Measurements from ENCODE around the gene STX18.

Gene STX18

DNA sequence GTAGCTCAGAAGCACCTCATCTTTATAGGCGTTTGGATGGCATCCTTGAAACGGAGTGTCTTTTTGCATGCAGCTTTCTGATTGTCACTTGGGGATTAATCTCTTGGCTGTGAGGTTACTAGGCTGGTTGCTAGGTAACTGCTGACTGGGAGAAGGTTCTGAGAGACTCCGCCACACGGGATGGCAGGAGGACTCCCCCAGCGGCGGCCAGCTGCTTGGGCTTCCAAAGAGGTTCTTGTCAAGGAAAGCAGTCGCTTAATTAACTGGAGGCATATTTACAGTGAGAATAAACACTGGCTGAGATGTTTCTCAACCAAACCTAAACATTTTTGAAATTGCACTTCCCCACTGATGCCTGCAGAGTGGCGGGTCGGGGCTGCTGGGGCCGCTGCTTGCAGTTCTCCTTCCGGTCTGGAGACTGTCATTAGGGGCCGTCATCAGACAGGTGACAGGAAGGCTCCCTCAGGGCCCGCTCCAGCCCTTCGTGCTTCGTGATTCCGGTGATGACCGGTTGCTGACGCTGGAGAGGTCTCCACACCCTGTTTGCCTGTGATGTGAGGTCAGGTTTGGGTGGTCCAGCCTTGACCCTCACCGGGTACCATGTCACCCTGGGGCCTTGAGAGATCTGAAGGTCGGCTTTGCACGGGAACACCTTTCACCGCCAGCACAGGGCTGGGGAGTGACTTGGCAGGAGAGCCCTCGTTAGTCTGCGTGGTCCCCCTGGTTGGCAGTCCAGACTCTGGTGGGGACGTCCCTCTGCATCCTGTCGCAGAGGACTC, 145.8 kb downstream of the STX18 start:
- no peak for DNase-seq

DNA sequence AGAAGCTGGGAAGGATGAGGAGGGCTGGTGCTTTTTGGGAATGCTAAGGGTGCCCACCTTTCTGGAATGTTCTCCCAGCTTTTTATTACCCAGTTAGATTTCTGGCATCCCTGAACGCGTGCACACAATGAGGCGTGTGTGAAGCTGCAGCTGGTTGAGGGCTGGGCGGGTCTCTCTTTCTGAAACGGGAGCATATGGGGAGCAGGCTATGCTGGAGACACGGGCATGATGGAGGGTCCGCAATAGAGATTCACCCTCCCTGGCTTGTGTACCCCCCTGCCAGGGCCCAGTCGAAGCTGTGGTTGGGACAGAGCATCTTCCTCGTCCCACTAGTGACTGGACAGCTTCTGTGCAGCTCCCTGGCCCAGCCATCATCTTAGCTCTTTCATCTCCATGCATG, 146.5 kb downstream of the STX18 start:
- DNase-seq = no peak

DNA sequence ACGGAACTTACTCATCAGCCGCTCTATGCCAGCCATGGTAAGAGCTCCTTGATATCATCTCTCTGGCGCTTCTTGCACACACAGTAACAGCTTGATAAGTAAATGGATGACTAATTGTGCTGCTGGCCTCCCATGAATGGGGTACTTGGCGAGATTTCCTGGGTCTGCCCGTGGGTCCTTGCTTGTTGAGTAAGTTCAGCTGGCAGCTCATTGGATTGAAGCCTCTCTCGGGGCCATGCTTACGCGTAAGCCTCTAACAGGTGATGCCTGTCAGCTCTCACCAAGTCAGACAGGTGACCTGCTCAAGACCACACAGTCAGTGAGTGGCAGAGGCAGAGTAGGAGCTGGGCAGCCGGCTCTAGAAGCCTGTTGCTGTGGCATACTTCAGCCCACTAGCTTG, 147.2 kb downstream of the STX18 start:
- DNase-seq = no peak

DNA sequence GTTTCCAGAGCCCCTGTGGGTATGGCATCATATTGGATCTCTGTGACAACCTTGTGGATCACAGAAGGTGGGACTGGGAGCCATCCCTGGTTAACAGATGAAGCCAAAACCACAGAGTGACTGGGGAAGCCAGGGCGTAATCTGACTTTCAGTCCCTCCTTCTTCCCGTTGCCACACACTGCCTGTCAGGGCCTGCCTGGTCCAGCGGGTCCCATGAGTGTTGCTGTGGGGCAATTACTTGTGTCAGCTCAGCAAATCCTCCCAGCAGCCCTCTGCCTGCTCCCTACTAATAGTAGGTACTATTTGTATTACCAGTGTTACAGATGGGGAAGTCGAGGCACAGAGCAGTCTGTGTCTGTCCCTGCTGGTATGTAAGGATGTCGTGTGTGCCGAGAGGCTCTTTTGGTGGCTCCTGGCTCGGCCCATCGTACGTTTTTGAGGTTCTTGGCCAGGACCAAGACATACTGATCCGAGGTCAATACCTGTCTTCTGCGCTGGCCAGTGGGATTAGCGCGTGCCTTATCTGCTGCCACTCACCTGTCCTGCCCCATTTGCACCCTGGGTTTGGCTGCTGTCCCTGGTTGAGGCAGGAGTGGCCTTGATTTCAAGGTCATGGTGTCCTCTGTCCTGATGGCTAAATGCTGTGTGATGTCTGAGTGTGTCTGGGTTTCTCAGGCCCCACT, 149.2 kb downstream of the STX18 start:
- DNase-seq = no peak

DNA sequence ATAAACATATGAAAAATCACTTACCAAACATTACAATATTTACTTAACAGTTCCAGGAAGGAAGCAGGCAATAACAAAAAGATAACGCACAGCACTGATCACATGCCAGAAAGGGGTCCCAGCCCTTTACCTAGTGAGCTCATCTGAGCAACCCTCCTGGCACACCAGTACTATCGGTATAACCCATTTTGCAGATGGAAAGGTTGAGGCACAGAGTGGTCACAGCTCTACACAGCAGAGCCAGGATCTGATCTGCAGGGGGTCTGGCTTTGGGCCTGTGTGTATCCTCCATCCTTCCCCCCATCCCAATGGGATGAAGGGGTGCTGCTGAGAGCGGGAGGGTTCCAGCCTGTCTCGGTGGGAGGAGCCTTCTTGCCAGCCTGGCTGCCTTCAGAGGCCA, 150.0 kb downstream of the STX18 start:
- no peak for DNase-seq

DNA sequence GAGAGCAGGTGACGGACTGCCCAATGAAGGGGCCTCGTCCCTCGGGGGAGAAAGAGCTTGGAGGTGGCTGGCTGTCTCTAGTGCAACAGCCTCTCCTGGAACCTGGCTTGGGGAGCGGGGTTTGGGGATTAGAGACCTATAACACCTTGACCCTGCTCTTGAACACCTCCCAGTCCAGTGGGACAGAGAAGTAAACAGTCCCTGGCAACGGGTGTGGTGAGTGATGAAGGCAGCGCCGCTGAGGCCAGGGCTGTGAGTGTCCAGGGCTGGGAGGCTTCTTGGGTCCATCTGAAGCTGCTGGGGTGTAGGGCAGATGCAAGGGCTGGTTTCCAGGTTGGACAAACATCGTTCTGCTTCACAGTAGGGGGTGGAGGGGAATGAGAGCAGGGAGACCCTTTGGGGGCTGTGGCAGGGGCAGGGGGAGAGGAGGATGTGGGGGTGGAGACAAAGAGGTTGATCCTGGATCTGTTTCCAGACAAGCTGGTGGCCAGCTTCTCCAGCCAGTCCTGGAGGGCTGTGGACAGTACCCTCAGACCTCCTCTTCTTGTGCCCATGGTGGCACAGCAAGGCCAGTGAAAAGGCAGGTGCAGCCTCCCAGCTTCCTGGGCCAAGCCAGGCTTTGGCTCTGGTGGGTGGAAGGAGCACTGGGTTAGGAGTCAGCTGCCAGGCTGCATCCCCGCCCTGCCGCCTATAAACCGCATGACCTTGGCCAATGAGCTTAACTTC, 151.2 kb downstream of the STX18 start:
- no peak for DNase-seq

- DNase-seq = no peak
These were observed 151.8 kb downstream of the STX18 start for GRCh38 chr4:4390046-4390445.

DNA sequence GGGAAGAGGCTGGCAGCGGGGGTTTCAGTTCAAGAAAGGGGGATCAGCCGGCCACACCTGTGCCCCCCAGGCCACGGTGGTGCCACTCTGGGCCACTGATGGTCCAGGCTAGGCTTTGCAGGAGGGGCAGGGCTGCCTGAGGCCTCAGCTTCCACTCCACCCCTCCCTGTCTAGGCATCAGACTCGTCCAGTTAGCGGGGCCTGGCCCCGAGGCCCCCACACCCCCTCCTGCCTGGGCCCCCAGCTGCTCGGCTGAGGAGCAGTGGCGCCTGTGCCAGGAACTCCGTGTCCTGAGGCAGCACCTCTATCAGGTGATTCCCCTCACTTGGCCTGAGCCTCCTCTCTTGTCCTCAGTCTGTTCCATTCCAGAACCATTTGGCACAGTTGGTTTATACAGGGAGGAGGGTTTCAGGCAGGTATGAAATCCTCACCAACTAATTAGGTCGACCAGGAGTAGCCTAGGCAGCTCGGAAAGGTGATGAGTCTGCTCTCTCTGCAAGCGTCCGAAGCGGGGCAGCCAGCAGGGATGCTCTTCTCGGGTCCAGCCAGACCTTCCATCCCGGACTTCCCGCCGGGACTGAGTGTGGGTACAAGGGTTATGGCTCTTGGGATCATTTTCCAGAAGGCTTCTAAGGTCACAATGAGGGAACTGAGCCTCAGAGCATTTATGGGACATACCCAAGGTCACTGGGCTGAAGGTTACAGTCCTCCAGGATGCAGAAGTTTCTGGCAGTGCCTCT, 152.8 kb downstream of the STX18 start:
- no peak for DNase-seq

GRCh38 chr4:4388311-4388790, 153.5 kb downstream of the STX18 start:
- DNase-seq = no peak

DNA sequence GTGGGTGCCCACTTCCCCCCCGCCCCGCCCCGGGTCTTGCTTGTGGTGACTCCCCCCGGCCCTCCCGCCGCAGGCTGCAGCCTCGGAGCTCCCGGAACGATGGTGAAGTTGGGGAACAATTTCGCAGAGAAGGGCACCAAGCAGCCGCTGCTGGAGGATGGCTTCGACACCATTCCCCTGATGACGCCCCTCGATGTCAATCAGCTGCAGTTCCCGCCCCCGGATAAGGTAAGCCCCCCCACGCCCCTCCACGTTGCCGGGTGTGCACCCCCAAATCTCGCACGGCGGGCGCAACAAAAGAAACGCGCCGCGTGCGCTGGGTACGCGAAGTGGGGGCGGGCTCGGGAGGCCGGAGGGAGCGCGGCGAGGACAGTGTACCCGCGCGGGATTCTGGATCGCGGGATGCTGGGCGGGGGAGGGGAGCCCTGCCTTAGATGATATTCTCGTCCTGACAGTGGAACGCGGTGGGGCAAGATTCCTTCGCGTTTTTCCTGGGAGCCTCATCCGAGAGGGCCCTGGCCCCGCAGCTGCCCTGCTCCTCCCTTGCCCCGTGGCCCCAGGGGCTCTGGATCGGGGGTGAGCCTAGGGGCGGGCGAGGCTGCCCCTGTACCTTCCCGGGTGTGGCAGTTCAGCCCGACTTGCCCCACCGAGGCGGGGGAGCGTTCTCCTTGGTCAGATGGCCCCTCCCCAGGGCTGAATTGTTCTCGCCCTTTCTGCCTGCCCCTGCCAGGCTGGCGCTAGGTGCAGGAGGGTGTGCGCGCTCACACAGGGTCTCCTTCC, 154.1 kb downstream of the STX18 start:
- no peak for DNase-seq

DNA sequence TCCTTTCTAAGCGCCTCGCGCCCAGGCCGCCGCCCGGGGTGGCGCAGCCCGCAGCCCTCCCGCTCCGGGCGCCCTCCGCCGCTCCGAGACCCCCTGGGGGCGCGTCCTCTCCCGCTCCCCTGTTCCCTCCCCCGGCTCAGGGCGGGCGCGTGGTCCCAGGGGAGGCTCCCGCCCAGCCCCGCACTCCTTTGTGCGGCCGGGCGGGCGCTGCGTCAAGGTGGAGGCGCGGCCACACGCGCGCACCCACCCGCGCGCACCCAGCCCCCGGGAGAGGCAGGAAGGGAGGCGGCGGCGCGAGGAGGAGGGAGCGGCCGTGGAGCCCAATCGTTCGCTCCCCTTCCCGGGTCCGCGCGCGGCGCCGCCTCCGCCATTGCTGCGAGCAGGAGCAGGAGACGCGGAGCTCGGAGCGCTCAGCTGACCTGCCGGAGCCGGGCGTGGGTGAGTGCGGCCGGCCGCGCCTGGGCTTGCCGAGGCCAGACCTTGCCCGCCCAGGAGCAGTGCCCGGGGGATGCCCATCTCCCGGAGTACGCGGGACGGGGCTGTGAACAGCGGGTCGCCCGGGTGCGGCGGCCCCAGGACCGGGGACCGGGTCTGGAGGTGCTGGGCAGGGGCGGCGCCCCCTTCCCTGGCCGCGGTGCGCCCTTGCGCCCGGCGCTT, 155.0 kb downstream of the STX18 start, which contains the start of gene NSG1:
TSS of gene NSG1 (plus strand) at position 367 of the 657 bp plus-strand sequence. CDS start 528 bp downstream, outside the sequence.
- DNase-seq = no peak

DNA sequence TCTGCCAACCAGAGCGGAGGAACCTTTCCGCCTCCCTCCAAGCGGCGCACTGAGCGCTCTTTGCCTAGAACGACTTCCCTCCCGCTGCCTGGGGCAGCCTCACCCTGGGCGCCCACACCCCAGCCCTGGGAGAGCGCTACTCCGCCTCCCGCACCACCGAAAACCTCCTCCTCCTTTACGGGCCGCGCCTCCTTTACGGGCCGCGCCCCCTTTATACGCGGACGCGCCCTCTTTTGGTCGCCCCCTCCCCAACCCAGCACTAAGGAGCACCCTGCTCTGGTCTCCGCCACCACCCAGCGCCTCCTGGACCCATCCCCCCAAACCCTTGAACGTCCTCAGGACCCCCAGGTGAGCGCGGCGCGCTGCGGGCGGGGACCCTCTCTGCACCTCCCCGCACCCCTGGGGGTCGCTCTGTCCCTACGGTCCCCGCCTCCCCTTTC, 155.5 kb downstream of the STX18 start:
- no peak for DNase-seq

DNA sequence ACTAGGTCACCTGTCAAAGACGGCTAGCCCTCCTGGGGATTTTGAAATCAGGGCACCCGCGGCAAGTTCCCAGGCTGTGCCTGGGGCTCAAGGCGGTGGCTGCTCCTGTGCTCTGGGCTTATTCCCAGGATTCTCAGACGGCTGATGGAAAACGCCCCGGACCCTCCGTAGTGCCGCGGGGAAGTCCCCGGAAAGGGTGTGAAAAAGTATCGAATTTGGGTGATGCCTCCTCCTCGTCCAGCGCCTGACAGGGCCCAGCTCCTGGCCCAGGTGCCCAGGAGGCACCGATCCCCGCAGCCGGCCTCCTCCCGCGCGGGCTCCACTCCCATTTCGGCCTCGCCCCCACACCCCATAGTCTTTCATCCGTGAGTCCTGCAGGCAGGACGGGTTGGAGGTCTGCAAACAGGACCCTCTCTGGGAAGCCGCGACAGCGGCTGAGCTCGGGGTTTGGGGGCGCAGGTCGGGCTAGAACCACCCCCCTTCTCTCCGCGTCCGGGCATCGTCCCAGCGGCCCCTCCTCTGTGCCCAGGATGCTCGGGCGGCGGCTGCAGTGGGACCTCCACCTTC, 156.0 kb downstream of the STX18 start:
- DNase-seq = no peak

DNA sequence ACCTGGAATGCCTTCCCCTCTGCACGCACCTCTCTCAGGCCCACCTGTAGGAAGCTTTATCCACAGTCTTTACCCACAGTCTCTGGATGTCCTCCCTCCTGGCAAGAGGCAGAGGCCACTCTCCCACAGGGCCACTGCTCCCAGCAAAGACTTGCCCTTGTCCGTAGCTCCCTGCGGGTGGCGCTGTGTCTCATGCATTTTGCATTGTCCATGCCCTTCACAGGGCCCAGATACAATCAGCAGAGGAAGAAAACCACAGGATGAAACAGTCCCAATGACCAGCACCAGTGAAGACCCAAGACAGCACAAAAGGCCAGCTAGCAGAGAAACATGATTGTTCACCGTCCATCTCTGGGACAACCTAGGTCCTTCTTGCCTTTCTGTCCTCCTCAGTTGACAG, 157.0 kb downstream of the STX18 start:
- no peak for DNase-seq

DNA sequence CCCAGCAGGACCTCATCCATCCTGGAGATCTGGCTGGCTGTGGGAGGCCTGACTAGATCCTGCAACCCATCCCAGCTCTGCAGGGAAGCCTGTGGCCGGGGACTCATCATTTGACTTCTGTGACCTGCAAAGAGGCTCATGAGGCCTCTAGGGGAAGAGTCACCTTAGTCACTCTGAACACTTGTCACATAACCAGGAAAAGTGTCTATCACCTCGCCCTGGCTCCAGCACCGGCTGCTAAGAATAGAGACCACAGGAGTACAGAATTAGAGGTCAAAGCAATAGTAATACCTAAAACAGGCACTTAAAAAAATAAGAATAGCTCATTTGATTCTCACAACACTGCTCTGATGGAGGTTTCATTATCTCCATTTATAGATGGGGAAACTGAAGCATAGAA, 158.8 kb downstream of the STX18 start:
- DNase-seq = no peak

DNA sequence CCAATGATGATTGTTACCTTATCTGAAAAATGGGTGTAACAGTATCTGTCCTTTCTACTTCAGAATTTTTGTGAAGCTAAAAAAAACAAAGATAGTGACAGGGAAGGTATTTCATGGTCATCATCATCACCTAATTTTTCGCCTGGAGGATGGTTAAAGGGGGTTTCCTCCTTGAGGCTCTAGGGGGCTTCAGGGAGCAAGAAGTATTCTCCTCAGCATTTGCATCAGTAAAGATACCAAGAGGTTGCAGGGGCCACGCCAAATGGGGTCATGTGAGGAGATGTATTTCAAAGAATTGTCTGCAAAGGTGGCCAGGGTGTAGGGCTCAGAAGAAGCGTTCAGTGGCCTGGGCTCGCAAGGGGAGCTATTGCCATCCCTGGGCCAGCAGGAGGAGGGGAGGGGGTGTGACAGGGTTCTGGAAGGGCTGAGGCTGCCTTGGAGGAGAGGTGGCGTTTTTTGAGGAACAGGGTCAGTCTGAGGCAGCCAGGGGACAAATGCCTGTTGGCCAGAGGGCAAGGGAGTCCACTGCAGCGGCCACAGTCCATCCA, 162.2 kb downstream of the STX18 start:
- no peak for DNase-seq

GRCh38 chr4:4377732-4378460, 164.0 kb downstream of the STX18 start:
- no peak for DNase-seq

DNA sequence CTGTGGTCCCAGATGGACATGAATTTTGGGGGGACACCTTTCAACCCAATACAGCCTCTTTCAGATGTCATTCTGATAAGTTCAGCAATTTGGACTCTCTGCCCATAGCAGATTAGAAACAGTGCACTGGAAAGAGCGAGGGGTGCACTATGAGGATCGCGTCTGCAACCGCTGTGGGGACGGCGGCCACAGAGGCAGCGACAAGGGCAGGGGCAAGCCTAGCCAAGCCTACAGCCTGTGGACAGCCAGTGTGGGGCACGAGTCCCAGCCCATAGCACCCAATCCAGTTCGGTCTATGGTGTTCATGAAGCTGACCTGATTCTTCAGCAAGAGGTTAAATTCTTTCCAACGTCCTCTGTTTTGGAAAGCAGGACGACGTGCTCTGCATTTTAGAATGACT, 164.7 kb downstream of the STX18 start:
- no peak for DNase-seq

- DNase-seq = no peak
These were observed 165.8 kb downstream of the STX18 start for GRCh38 chr4:4376074-4376473.
